HepG2 (cell line): ENCODE data around the gene DPP6. TPM values are rescaled to one million over a fixed set of nuclear protein-coding genes. Genes with fewer than 3 reads are reported as not detected.

Source experiments
- ATAC-seq: fragments of 200-7000 bp; cut with Tn5 transposase; 3 replicates; pipeline ENCODE4 v1.9.1; 2020; ENCODE audit warnings: mild to moderate bottlenecking, moderate library complexity
- BruUV-seq: library from RNA; stranded (reverse); fragments of 400-500 nt; replicated peaks from 2 replicates; lab custom pipeline; 2021; lab: Mats Ljungman, UMichigan
- CTCF ChIA-PET: fragments of 300-600 bp; formaldehyde crosslinking; extraction: SDS; loops from one replicate; lab custom pipeline; 2021; ENCODE audit warnings: low total read pairs, inconsistent platforms, low intra/inter-chr PET ratio; lab: Yijun Ruan, JAX
- POLR2A ChIA-PET: fragments of 350-600 bp; sonication (Branson Sonifier 250); formaldehyde crosslinking; loops from one replicate; lab custom pipeline; 2020; ENCODE audit warnings: antibody characterized with exemption, inconsistent platforms; lab: Yijun Ruan, JAX
- DNase-seq: peaks from one replicate; pipeline ENCODE4 v3.0.0-alpha.2; 2015; ENCODE audit warnings: low spot score
- FAIRE-seq: peaks from 3 replicates; lab custom pipeline; 2011; peaks lifted over from hg19 to GRCh38; lab: Jason Lieb, UNC
- H2AFZ ChIP-seq: one replicate; pipeline ENCODE4 v1.6.1; 2011; ENCODE audit warnings: low read length, inconsistent platforms
- H3K27ac ChIP-seq: fragments of 300-600 bp; 3 replicates; pipeline ENCODE4 v1.8.0; 2011; ENCODE audit warnings: mixed run types, mild to moderate bottlenecking, mixed read lengths, low read length, inconsistent platforms; ENCODE audit not compliant: insufficient read depth; ENCODE audit errors: extremely low read length
- H3K27me3 ChIP-seq, 2 experiments: fragments of 200-600 bp in 1 of 2; 2 replicates in 1 of 2; 3 replicates in 1 of 2; pipeline versions ENCODE4 v1.6.0 to v1.8.0; 2011; ENCODE audit warnings: low read length in 2 of 2, mild to moderate bottlenecking in 2 of 2, moderate library complexity in 2 of 2, inconsistent platforms in 1 of 2; ENCODE audit not compliant: insufficient read depth in 2 of 2, control insufficient read depth in 1 of 2
- H3K36me3 ChIP-seq, 2 experiments: fragments of 200-600 bp in 1 of 2; replicated peaks in 1 of 2; 2 replicates in 1 of 2; 3 replicates in 1 of 2; pipeline versions ENCODE4 v1.5.1 to v1.8.0; 2011; ENCODE audit warnings: low read length in 2 of 2, inconsistent platforms in 1 of 2; ENCODE audit not compliant: insufficient read depth in 2 of 2, control insufficient read depth in 1 of 2
- H3K4me1 ChIP-seq: 2 replicates; pipeline ENCODE4 v1.5.1; 2012; ENCODE audit warnings: low read length, inconsistent platforms; ENCODE audit not compliant: insufficient read depth
- H3K4me2 ChIP-seq: 2 replicates; pipeline ENCODE4 v1.6.0; 2011; ENCODE audit warnings: low read depth, low read length, inconsistent platforms
- H3K4me3 ChIP-seq, 3 experiments: fragments of 200-600 bp in 1 of 3; sonication (generic), shearing (Covaris generic) in 1 of 3; replicated peaks in 1 of 3; 2 replicates each; pipeline ENCODE4 v1.5.1; 2011 to 2016; ENCODE audit warnings: low read length in 3 of 3, inconsistent platforms in 2 of 3, low read depth in 2 of 3, mild to moderate bottlenecking in 2 of 3, control low read depth in 1 of 3, mixed read lengths in 1 of 3; ENCODE audit not compliant: insufficient read depth in 1 of 3
- H3K79me2 ChIP-seq: one replicate; pipeline ENCODE4 v1.6.1; 2011; ENCODE audit warnings: low read length, inconsistent platforms; ENCODE audit not compliant: insufficient read depth
- H3K9ac ChIP-seq: 2 replicates; pipeline ENCODE4 v1.6.0; 2011; ENCODE audit warnings: mild to moderate bottlenecking, low read depth, low read length, inconsistent platforms; ENCODE audit not compliant: insufficient read depth
- H3K9me3 ChIP-seq: 2 replicates; pipeline ENCODE4 v1.5.1; 2012; ENCODE audit warnings: mild to moderate bottlenecking, low read length
- H4K20me1 ChIP-seq: 2 replicates; pipeline ENCODE4 v1.6.0; 2011; ENCODE audit warnings: inconsistent platforms, mild to moderate bottlenecking, low read length, moderate library complexity; ENCODE audit not compliant: insufficient read depth
- MTF1 ChIP-seq: sonication (generic); formaldehyde crosslinking; IDR thresholded peaks from 2 replicates; pipeline ENCODE4 v1.5.0; 2020; ENCODE audit warnings: missing genetic modification reagents
- NFRKB ChIP-seq: fragments of 450-650 bp; IDR thresholded peaks from 2 replicates; pipeline ENCODE4 v1.6.1; 2017
- ZKSCAN8 ChIP-seq: IDR thresholded peaks from 2 replicates; pipeline ENCODE4 v1.6.1; 2016; ENCODE audit warnings: borderline replicate concordance, missing genetic modification reagents, missing compliant biosample characterization
- ZNF362 ChIP-seq: sonication (generic); formaldehyde crosslinking; IDR thresholded peaks from 2 replicates; pipeline ENCODE4 v1.4.0; 2020; ENCODE audit warnings: missing genetic modification reagents, mild to moderate bottlenecking, borderline replicate concordance
- ZNF383 ChIP-seq: sonication (generic); formaldehyde crosslinking; IDR thresholded peaks from 2 replicates; pipeline ENCODE4 v1.4.0; 2020; ENCODE audit warnings: missing genetic modification reagents, mild to moderate bottlenecking, borderline replicate concordance
- ZNF430 ChIP-seq: sonication (generic); formaldehyde crosslinking; IDR thresholded peaks from 2 replicates; pipeline ENCODE4 v1.9.0; 2021; ENCODE audit warnings: mild to moderate bottlenecking, missing genetic modification reagents
- ZNF839 ChIP-seq: sonication (generic); formaldehyde crosslinking; IDR thresholded peaks from 2 replicates; pipeline ENCODE4 v1.4.0; 2020; ENCODE audit warnings: missing genetic modification reagents, mild to moderate bottlenecking, borderline replicate concordance
- WGBS: methylation state at CpG from one replicate; pipeline ENCODE4 v1.1.6; 2017; ENCODE audit warnings: low lambda C conversion rate; 5-methylcytosine and 5-hydroxymethylcytosine counted together
- in situ Hi-C: cut with HindIII; loops from 2 replicates; pipeline ENCODE4 v1.10.0; 2017; ENCODE audit warnings: low pct_unique_long_range_greater_than_20kb; ENCODE audit not compliant: extremely low pct_ligation_motif_present
- intact Hi-C: fragments of 100-400 bp; cut with micrococcal nuclease; formaldehyde crosslinking; loops from one replicate; pipeline ENCODE4 v1.10.0; 2022; ENCODE audit not compliant: unreplicated experiment
- polyA plus RNA-seq, 8 experiments: library from polyadenylated mRNA; depleted of rRNA in 3 of 8; stranded (reverse) in 7 of 8; unstranded in 1 of 8; fragments of >200 nt; fragmentation: Illumina TruSeq in 4 of 8; extraction: Trizol in 4 of 8; gene quantifications; 2 replicates each; pipeline versions ENCODE4 v1.2.1 to v1.2.3, GENCODE V29; 2011 to 2016; ENCODE audit warnings: low read depth in 4 of 8, missing spikeins in 1 of 8, mixed read lengths in 1 of 8; ENCODE audit not compliant: insufficient read depth in 1 of 8
- total RNA-seq, 5 experiments: library from RNA; depleted of rRNA; stranded (reverse); fragments of >200 nt; fragmentation: Illumina TruSeq; extraction: Trizol; gene quantifications; 2 replicates each; pipeline ENCODE4 v1.2.3, GENCODE V29; 2016; ENCODE audit warnings: low read depth in 1 of 5

DPP6 gene
- total and polyA plus RNA-seq, 2 of the 13 experiments (the other 11 are each of a cell fraction or from before 2014, with no cell fraction given): not detected

DNA sequence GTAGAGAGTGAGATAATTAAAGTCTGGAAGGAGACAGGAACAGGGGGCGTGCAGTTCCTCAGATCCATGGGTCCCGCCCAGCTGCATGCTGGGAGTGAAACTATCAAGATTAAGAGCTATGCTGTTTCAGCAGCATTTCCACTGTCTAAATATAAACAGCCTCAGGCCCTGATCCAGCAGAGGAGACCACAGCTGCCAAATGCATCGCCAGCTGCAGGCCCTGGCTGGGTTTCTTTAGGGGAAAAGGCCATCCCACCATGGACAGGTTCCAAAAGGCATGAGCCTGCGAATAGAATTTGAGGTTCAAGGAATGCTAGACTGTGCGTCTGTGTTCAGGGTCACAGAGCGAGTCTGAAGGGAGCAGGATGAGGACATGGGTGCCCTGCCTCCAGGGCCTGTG, 539.3 kb downstream of the DPP6 start:
- ATAC-seq (no peak), DNase-seq (no peak), FAIRE-seq (no peak)
- Histone ChIP-seq H3K79me2 (no peaks in the 10 kb centered on the region), H4K20me1 (no peaks in the 10 kb centered on the region), H3K9ac (no peak overlapping the region), H3K4me1 (no peaks in the 10 kb centered on the region), H3K4me2 (no peak overlapping the region), H3K9me3 (no peaks in the 10 kb centered on the region), H3K4me3 (no peak overlapping the region), H3K36me3 (no peaks in the 10 kb centered on the region), H2AFZ (no peak overlapping the region), H3K27me3 (peaks cover 0 to 29% of the 10 kb centered on the region in 2 experiments; a peak in 3 of 5 replicates), H3K27ac (no peak overlapping the region)
- intact Hi-C loops (no loop called here), in situ Hi-C loops (no loop called here)
- no TSS peak for BruUV-seq
- WGBS: 7% methylated on average over 5 of the region's 6 CpGs
- POLR2A ChIA-PET: no interaction called here
- TF ChIP-seq MTF1 (CRISPR knock-in tag) (no peak), ZNF839 (no peak), ZNF362 (CRISPR knock-in tag) (no peak)
- CTCF ChIA-PET: no interaction called here

- H2AFZ ChIP-seq: no peak overlapping the region
- no peak overlapping the region for H3K4me2 ChIP-seq
- no peak for TF ChIP-seq ZKSCAN8 (CRISPR knock-in tag)
- no peak for TF ChIP-seq NFRKB
- no peak for TF ChIP-seq ZNF383 (CRISPR knock-in tag)
- TF ChIP-seq ZNF430 (CRISPR knock-in tag): no peak
- H3K27ac ChIP-seq: no peak overlapping the region
- H3K4me1 ChIP-seq: no peaks in the 10 kb centered on the region
- POLR2A ChIA-PET: no interaction called here
- H3K79me2 ChIP-seq: no peaks in the 10 kb centered on the region
- in situ Hi-C loops: no loop called here
- ATAC-seq (no peak), DNase-seq (no peak), FAIRE-seq (no peak)
- H3K9me3 ChIP-seq: no peaks in the 10 kb centered on the region
- no peak overlapping the region for H3K9ac ChIP-seq
- peaks cover 0 to 29% of the 10 kb centered on the region in 2 experiments; a peak in 3 of 5 replicates for H3K27me3 ChIP-seq
- intact Hi-C loops: no loop called here
- BruUV-seq: no TSS peak
- H4K20me1 ChIP-seq: no peaks in the 10 kb centered on the region
- no peaks in the 10 kb centered on the region for H3K36me3 ChIP-seq
- CTCF ChIA-PET: no interaction called here
- WGBS: 18% methylated on average over 16 of the region's 16 CpGs
- H3K4me3 ChIP-seq: no peak overlapping the region
Measured at GRCh38 chr7:154592388-154592787, 540.2 kb downstream of the DPP6 start.
